Osteocyte (in vitro differentiated cells): Measurements from ENCODE around the gene SHISA4. TPM values are rescaled to one million over a fixed set of nuclear protein-coding genes. Genes with fewer than 3 reads are reported as not detected.

ENCODE experiments used
- DNase-seq: peaks from one replicate; pipeline ENCODE4 v3.0.0; 2021; ENCODE audit warnings: mixed read lengths; ENCODE audit not compliant: unreplicated experiment; ENCODE audit errors: extremely low spot score
- H3K27ac Mint-ChIP-seq: one replicate; pipeline ENCODE4 v1.8.0; 2021; ENCODE audit warnings: mild to moderate bottlenecking, mixed read lengths; ENCODE audit not compliant: unreplicated experiment
- H3K27me3 Mint-ChIP-seq: one replicate; pipeline ENCODE4 v1.8.0; 2021; ENCODE audit warnings: mixed read lengths; ENCODE audit not compliant: unreplicated experiment
- H3K36me3 Mint-ChIP-seq: one replicate; pipeline ENCODE4 v1.8.0; 2021; ENCODE audit warnings: mixed read lengths; ENCODE audit not compliant: unreplicated experiment
- H3K4me1 Mint-ChIP-seq: one replicate; pipeline ENCODE4 v1.8.0; 2021; ENCODE audit warnings: mixed read lengths; ENCODE audit not compliant: unreplicated experiment
- H3K4me3 Mint-ChIP-seq: one replicate; pipeline ENCODE4 v1.8.0; 2021; ENCODE audit warnings: mild to moderate bottlenecking, moderate library complexity, mixed read lengths; ENCODE audit not compliant: unreplicated experiment
- H3K9me3 Mint-ChIP-seq: one replicate; pipeline ENCODE4 v1.8.0; 2021; ENCODE audit warnings: mixed read lengths; ENCODE audit not compliant: unreplicated experiment
- total RNA-seq: library from RNA; stranded (reverse); gene quantifications from 2 replicates; pipeline ENCODE4 v1.2.1, GENCODE V29; 2021
- TF ChIP-seq, protein P1 (sequence below): fragments of 200-600 bp; sonication (generic); IDR thresholded peaks from 2 replicates; pipeline ENCODE4 v1.5.0; 2021; ENCODE audit warnings: antibody characterized with exemption, mild to moderate bottlenecking, moderate library complexity

The SHISA4 gene
- total RNA-seq, 1 donor from 2014 or later, result 31.4 TPM

DNA sequence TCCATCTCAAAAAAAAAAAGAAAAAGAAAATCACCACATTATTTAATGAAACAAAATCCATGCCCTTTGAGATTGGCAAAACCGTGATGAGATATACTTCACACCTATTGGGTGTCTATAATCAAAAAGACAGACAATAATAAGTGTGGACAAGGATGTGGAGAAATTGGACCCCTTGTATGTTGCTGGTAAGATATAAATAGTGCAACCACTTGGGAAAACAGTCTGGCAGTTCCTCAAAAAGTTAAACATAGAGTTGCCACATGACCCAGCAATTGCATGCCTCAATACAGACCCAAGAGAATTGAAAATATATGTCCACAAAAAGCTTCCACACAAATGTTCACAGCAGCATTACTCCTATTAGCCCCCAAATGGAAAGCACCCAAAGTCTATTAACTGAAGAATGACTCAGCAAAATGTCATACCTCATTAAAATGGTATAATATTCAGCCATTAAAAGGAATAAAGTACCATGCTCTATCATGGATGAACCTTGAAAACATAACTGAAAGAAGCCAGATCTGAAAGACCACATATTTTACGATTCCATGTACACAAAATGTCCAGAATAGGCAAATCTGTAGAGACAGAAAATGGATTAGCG, 33.4 kb downstream of the SHISA4 start:
- no peaks in the 10 kb centered on the region for H3K27me3 Mint-ChIP-seq
- TF ChIP-seq, protein P1, sequence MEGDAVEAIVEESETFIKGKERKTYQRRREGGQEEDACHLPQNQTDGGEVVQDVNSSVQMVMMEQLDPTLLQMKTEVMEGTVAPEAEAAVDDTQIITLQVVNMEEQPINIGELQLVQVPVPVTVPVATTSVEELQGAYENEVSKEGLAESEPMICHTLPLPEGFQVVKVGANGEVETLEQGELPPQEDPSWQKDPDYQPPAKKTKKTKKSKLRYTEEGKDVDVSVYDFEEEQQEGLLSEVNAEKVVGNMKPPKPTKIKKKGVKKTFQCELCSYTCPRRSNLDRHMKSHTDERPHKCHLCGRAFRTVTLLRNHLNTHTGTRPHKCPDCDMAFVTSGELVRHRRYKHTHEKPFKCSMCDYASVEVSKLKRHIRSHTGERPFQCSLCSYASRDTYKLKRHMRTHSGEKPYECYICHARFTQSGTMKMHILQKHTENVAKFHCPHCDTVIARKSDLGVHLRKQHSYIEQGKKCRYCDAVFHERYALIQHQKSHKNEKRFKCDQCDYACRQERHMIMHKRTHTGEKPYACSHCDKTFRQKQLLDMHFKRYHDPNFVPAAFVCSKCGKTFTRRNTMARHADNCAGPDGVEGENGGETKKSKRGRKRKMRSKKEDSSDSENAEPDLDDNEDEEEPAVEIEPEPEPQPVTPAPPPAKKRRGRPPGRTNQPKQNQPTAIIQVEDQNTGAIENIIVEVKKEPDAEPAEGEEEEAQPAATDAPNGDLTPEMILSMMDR, result no peak
- H3K36me3 Mint-ChIP-seq, result peaks cover 6% of the 10 kb centered on the region
- H3K4me3 Mint-ChIP-seq, result no peak overlapping the region
- no peak for DNase-seq
- peaks cover 41% of the 10 kb centered on the region for H3K4me1 Mint-ChIP-seq
- H3K9me3 Mint-ChIP-seq, result peaks cover 4% of the 10 kb centered on the region
- no peak overlapping the region for H3K27ac Mint-ChIP-seq

DNA sequence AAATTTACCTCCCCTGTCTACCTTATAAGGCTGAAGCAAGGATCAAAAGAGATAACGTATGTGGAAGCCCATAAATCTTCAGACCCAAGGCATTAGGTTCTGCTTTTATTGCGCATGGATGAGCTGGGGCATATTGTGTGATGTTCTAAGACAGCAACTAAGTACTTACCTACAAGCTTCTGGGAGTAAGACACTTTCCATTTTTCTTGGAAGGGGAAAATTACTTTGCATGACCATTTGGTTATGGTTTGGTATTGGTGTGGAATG, 36.5 kb downstream of the SHISA4 start:
- TF ChIP-seq, protein P1, result no peak
- Mint-ChIP-seq H3K27ac (no peak overlapping the region), H3K36me3 (peaks cover 6% of the 10 kb centered on the region), H3K9me3 (peaks cover 4% of the 10 kb centered on the region), H3K4me3 (no peak overlapping the region), H3K4me1 (peaks cover 21% of the 10 kb centered on the region), H3K27me3 (no peaks in the 10 kb centered on the region)
- no peak for DNase-seq

DNA sequence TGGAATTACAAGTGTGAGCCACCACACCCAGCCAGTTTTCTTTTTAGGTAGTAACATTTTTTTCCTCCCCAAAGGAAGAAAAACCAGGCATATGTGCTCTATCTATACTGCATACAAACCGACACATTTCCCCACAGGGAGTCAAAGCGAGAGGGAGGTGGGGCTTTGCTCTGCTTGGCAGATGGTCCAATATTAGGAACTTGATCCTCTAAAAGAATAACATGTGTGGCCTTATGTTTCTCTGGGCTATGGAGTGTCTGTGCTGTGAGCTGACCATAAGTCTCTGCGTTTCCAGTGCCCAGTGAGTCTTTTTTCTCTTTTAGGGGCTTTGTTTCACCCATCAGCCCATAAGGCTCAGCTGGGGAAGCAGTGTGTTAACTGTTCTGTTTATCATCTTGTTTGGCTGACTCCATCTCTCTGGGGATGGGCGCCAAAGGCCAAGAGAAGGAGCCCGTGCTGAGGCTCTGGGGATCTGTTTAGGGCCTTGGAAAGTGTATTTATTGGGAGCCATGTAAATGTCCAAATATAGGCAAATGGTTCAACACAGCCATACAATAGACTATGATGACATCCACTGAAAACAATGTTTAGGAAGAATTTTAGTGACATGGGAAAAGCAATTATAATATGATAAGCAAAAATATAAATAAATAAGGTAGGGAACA, 37.4 kb downstream of the SHISA4 start:
- H3K9me3 Mint-ChIP-seq, result peaks cover 4% of the 10 kb centered on the region
- peaks cover 19% of the 10 kb centered on the region for H3K4me1 Mint-ChIP-seq
- H3K27me3 Mint-ChIP-seq, result no peaks in the 10 kb centered on the region
- H3K4me3 Mint-ChIP-seq, result no peak overlapping the region
- TF ChIP-seq, protein P1, result no peak
- peaks cover 5% of the 10 kb centered on the region for H3K36me3 Mint-ChIP-seq
- peak overlapping the region; percentile 78 for H3K27ac Mint-ChIP-seq
- DNase-seq, result no peak

- TF ChIP-seq, protein P1, result no peak
- H3K27ac Mint-ChIP-seq, result no peak overlapping the region
Observed at GRCh38 chr1:201928266-201928665, 39.6 kb downstream of the SHISA4 start.

GRCh38 chr1:201930137-201930536, 41.4 kb downstream of the SHISA4 start:
- TF ChIP-seq, protein P1, result no peak
- no peaks in the 10 kb centered on the region for H3K9me3 Mint-ChIP-seq
- H3K36me3 Mint-ChIP-seq, result peaks cover 2% of the 10 kb centered on the region
- no peak overlapping the region for H3K4me3 Mint-ChIP-seq
- H3K27me3 Mint-ChIP-seq, result no peaks in the 10 kb centered on the region
- peaks cover 32% of the 10 kb centered on the region for H3K4me1 Mint-ChIP-seq
- H3K27ac Mint-ChIP-seq, result no peak overlapping the region
- DNase-seq, result no peak

More at GRCh38 chr1:201928266-201928665, 39.6 kb downstream of the SHISA4 start:
- Mint-ChIP-seq H3K36me3 (peaks cover 2% of the 10 kb centered on the region), H3K27me3 (no peaks in the 10 kb centered on the region), H3K4me3 (no peak overlapping the region), H3K9me3 (no peaks in the 10 kb centered on the region), H3K4me1 (peaks cover 21% of the 10 kb centered on the region)
- no peak for DNase-seq
